NCI-H748 (cell line): ENCODE measurements around the gene NTM.

Experiments
- DNase-seq: peaks from one replicate; lab custom pipeline; 2025; ENCODE audit not compliant: unreplicated experiment; lab: John Stamatoyannopoulos, UW

The NTM gene

DNA sequence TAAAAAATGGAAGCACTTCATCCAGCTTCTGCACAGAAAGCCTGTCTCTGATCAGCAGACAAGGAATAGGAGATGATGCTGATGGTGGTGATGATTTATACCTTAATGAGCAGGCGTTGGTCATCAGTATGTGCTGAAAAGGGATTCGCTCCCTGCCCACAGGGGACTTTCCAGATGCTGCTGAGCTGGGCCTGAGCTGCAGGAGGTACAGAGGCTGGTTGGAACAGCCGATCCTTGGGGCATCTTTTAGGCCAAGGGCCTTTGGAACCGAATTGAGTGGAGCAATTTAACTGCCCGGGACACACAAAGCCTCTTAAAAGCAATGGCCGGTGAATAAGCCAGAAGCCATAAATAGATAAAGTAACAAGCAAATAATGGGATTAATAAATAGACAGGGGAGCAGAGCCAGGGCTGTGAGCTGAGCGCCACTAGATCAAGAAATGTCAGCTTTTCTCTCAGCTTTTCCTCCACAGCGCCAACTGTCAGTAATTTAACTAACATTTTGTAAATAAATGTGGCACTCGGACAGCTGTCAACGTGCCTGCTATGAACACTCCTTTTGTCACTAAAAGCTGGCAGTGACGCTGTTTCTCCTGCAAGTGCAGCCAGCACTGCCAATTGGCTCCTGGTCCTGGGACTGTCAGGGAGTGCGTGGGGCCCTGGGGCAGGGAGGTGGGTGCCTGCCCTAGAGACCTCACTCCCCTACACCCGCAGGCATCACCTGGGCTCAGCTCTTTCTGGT is 562.3 kb downstream of the NTM start:
- peak; percentile 51 for DNase-seq

- DNase-seq = peak; percentile 25
Observed at GRCh38 chr11:131934006-131934405, 563.6 kb downstream of the NTM start.

- DNase-seq = no peak
Observed at GRCh38 chr11:131938351-131938751, 567.9 kb downstream of the NTM start.

DNA sequence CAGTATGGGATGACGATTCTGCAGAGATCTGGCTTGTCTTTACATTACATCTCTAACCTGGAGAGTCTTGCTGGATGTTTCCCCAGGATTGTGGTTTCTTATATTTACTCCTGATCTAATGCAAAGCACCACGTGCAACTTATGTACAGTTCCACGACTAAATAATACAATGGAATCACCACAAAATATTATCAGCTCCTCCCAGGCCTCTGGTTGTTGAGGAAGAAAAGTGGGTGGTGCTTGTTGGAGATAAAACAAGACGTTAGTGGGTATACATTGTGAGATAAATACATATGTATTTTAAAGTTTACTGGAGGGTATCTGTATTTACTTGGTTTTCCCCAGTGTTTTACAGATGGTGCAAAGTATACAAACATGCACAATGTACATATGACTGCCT is 569.7 kb downstream of the NTM start:
- DNase-seq = no peak

GRCh38 chr11:131942878-131943277 is 572.5 kb downstream of the NTM start:
- DNase-seq = no peak

DNA sequence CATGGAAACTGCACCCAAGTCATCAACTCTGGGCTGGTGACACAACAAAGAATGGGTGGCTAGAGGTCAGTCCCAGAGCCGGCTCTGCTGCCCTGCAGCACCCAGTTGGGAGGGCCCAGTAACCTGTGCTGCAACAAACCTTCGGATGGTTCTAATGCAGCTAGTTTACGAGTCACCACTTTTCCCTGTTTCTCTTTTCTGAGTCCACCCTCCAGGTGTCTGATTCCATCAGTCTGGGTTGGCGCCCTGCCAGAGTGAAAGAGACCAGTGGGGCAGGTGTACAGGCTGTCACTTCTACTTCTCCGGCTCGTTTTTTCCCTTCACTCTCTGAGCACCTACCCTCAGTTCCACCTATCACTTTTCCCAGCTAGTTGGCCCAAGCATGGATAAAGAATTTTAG is 572.9 kb downstream of the NTM start:
- peak; percentile 78 for DNase-seq

- no peak for DNase-seq
Observed at GRCh38 chr11:131944736-131945135, 574.3 kb downstream of the NTM start.

GRCh38 chr11:131945706-131946105 is 575.3 kb downstream of the NTM start:
- no peak for DNase-seq

- DNase-seq = no peak
Observed at GRCh38 chr11:131947511-131947910, 577.1 kb downstream of the NTM start.

- DNase-seq = peak; percentile 40
Observed at GRCh38 chr11:131951121-131951520, 580.7 kb downstream of the NTM start.

- DNase-seq = no peak
Observed at GRCh38 chr11:131954146-131954545, 583.7 kb downstream of the NTM start.

- DNase-seq = no peak
Observed at GRCh38 chr11:131955904-131956303, 585.5 kb downstream of the NTM start.

DNA sequence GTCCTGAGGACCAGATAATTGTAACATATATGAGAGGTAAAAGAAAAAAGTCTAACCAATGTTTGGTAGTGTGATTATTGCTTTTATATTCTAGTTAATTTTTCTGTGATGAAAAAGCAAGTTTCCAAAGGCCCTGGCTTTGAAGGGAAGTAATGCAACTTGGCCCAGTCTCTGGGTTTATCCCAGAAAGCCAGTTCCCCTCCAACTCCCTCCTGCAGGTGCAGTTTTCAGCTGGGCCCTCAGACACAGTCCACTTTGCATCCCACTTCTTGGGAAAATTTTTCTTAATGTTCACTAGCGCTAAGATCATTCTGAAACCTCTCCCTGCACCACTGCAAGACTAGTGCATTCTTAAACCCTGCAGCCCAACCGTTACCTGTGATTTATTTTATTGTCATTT is 586.8 kb downstream of the NTM start:
- no peak for DNase-seq

DNA sequence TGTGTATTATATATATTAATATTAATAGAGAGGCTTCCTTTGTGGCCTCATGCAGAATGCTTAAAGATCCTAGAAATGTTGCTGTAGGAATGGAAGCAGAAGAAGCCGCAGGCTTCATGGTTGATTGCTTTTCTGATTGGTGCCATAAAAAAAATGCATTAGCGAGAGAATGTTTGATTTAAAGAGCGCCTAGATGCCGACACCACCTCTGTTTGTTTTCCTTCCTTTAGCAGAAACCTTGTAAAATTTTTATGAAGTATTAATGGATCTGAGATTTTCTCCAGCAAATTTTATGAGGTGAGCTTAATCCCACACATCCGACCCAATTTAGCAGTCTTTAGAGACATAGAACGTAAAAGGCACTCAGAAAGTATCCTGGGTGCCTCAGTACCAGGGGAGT is 587.5 kb downstream of the NTM start:
- peak; percentile 28 for DNase-seq

DNA sequence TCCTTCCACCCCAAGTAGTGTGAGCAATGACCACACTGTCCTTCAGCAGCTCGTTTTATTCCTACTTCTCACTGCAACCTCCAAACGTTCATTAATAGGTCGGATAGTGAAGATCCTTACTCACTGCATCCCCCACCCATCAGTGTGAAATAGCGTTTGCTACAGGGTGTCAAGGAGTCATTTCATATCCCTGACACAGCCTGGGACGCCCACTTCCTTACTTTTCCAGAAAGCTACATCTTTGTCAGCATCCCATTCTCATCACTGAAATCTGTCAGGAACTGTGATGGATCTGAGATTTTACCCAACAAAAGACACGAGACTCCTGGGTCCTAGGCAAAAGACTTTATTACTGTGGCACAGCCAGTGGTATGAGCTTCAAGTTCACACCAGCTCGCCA is 592.4 kb downstream of the NTM start:
- no peak for DNase-seq

GRCh38 chr11:131964698-131965483 is 594.5 kb downstream of the NTM start:
- no peak for DNase-seq

- DNase-seq = no peak
Observed at GRCh38 chr11:131965504-131965903, 595.1 kb downstream of the NTM start.

DNA sequence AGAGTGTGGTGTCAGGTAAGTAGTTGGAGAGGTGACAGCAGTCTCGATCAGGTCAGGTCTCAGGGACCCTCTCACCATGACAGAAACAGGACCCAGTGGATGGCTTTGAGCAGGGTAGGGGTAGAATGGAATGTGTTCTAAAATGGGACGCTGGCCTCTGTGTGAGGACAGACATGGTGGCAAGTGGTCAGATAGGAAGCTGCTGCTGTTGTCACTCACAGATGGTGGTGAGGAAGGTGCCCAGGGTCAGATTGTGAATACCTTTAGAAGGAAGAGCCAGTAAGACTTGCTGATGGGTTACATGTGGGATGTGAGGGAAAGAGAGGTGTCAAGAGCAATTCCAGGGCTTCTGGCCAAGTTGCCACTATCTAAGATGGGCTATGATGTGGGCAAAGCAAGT is 596.3 kb downstream of the NTM start:
- no peak for DNase-seq

GRCh38 chr11:131969261-131969660 is 598.8 kb downstream of the NTM start:
- DNase-seq = no peak

DNA sequence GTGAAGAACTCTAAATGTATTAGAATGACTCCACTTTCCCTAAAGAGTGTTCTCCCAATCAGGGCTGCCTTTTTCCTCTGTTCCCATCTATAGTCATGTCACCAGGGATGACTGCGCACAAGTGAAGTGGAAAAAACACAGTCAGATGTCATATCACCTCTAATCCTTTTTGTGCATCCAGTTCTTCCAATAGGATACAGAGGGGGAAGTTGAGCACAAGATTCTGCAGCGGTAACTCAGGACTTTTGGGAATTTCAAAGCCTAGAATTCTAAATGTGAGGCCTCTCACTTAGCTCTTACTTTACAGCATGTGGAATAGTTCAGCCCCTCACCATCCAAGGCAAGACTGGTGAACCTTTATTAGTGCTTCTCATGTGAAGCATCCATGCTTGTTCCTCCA is 602.6 kb downstream of the NTM start:
- no peak for DNase-seq

DNA sequence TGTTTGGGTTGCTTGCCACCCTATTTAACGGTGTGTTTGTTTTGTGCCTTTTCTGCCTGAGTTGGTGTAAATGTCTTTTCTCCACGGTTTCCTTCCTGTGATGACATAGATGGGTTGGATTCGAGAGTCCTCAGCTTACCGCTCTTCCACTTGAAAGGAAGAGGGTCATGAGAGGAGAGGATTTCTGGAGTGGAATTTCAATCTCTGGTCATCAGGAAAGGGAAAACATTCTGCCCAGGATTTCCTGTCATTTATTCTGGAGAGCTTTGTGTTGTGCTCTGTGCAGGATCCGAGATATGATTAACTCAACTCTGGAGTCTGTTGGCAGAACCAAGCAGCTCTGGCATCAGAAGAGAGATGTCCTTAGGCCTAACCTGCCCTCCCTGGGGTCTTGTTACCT is 605.2 kb downstream of the NTM start:
- DNase-seq = peak; percentile 3

GRCh38 chr11:131976021-131976420 is 605.6 kb downstream of the NTM start:
- DNase-seq = no peak

- no peak for DNase-seq
Observed at GRCh38 chr11:131977231-131977630, 606.8 kb downstream of the NTM start.
